Liver (tissue), 3 donors: ENCODE measurements around the gene PRR16.

Experiments used
- HNF4G ChIP-seq: IDR thresholded peaks from 2 replicates; pipeline ENCODE4 v1.6.1; 2016; ENCODE audit warnings: antibody characterized with exemption
- RAD21 ChIP-seq, 2 donors: IDR thresholded peaks; 2 replicates each; pipeline ENCODE4 v1.6.1; 2016; ENCODE audit warnings: antibody characterized with exemption in 2 of 2, mild to moderate bottlenecking in 2 of 2
- SP1 ChIP-seq: IDR thresholded peaks from 2 replicates; pipeline ENCODE4 v1.6.1; 2018; ENCODE audit warnings: antibody characterized with exemption, mild to moderate bottlenecking
- TAF1 ChIP-seq: conservative IDR thresholded peaks from 2 replicates; pipeline ENCODE4 v1.6.1; 2016; ENCODE audit warnings: antibody characterized with exemption, mild to moderate bottlenecking
- YY1 ChIP-seq: IDR thresholded peaks from 2 replicates; pipeline ENCODE4 v1.6.1; 2016; ENCODE audit warnings: antibody characterized with exemption, mild to moderate bottlenecking
- TF ChIP-seq, protein P1 (sequence below): fragments of 150-350 bp; IDR thresholded peaks from 2 replicates; pipeline ENCODE4 v1.5.1; 2017; ENCODE audit warnings: improper control_type of control experiment, low read depth, low read length; ENCODE audit not compliant: missing input control
- TF ChIP-seq, protein P2 (sequence below): IDR thresholded peaks from 2 replicates; pipeline ENCODE4 v1.6.1; 2016; ENCODE audit warnings: antibody characterized with exemption
- TF ChIP-seq, protein P3 (sequence below): IDR thresholded peaks from 2 replicates; pipeline ENCODE4 v1.6.1; 2016; ENCODE audit warnings: antibody characterized with exemption
- donor health status: healthy.
- donor health status: healthy.

DNA sequence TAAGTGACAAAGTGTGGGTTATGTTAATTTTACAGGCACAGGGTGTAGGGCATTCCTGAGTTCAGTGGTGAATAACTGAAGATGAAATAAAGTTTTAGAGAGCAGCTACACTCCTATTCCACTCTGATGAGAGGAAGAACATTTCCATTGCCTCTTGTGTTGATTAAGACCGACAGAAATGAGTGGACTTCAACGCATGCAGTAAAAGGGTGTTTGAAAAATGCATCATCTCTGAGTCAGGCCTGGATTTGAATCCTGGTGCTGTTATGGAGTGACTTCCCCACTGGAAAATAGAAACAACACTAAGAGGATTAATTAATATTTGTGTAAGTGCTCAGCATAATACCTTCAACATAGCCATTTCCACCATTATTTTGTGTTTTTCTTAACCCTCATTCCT is 86.3 kb downstream of the PRR16 start:
- TF ChIP-seq YY1 (no peak), SP1 (no peak), RAD21 (IDR thresholded peaks at IDR 0.05) (no peak), HNF4G (no peak), TAF1 (no peak)
- TF ChIP-seq, protein P1, sequence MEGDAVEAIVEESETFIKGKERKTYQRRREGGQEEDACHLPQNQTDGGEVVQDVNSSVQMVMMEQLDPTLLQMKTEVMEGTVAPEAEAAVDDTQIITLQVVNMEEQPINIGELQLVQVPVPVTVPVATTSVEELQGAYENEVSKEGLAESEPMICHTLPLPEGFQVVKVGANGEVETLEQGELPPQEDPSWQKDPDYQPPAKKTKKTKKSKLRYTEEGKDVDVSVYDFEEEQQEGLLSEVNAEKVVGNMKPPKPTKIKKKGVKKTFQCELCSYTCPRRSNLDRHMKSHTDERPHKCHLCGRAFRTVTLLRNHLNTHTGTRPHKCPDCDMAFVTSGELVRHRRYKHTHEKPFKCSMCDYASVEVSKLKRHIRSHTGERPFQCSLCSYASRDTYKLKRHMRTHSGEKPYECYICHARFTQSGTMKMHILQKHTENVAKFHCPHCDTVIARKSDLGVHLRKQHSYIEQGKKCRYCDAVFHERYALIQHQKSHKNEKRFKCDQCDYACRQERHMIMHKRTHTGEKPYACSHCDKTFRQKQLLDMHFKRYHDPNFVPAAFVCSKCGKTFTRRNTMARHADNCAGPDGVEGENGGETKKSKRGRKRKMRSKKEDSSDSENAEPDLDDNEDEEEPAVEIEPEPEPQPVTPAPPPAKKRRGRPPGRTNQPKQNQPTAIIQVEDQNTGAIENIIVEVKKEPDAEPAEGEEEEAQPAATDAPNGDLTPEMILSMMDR: no peak
- TF ChIP-seq, protein P2, sequence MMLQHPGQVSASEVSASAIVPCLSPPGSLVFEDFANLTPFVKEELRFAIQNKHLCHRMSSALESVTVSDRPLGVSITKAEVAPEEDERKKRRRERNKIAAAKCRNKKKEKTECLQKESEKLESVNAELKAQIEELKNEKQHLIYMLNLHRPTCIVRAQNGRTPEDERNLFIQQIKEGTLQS: no peak
- TF ChIP-seq, protein P3, sequence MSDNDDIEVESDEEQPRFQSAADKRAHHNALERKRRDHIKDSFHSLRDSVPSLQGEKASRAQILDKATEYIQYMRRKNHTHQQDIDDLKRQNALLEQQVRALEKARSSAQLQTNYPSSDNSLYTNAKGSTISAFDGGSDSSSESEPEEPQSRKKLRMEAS: no peak
